Right atrium auricular region (tissue), 2 donors: ENCODE results near the gene BST1. TPM values are rescaled to one million over a fixed set of nuclear protein-coding genes. Genes with fewer than 3 reads are reported as not detected.

Experiments
- DNase-seq: peaks from one replicate; pipeline ENCODE4 v3.0.0-alpha.2; 2019; ENCODE audit warnings: low spot score
- H3K27ac ChIP-seq, 2 donors: fragments of 200-600 bp; sonication (generic); 1 replicate in 1 of 2; 2 replicates in 1 of 2; pipeline ENCODE4 v1.5.1; 2016 to 2019
- H3K27me3 ChIP-seq, 2 donors: fragments of 200-600 bp; sonication (generic); one replicate each; pipeline versions ENCODE4 v1.5.1 to v1.6.0; 2017 to 2019
- H3K36me3 ChIP-seq: fragments of 200-600 bp; sonication (generic); one replicate; pipeline ENCODE4 v1.5.1; 2016
- H3K4me1 ChIP-seq, 2 donors: fragments of 200-600 bp; sonication (generic); one replicate each; pipeline versions ENCODE4 v1.5.1 to v1.6.0; 2017 to 2019
- H3K4me3 ChIP-seq, 2 donors: fragments of 200-600 bp; sonication (generic); 1 replicate in 1 of 2; 2 replicates in 1 of 2; pipeline ENCODE4 v1.5.1; 2017 to 2019; ENCODE audit warnings: mild to moderate bottlenecking in 1 of 2, moderate library complexity in 1 of 2
- H3K9me3 ChIP-seq, 2 donors: fragments of 200-600 bp; sonication (generic); one replicate each; pipeline ENCODE4 v1.5.1; 2019
- total RNA-seq, 2 donors: library from RNA; depleted of rRNA; stranded (reverse); fragments of >200 nt; gene quantifications; one replicate each; pipeline ENCODE4 v1.1.0, GENCODE V29; 2016
- TF ChIP-seq, protein P1 (sequence below), 2 donors: fragments of 200-600 bp; sonication (generic); IDR thresholded peaks; one replicate each; pipeline ENCODE4 v1.5.1; 2019; ENCODE audit warnings: antibody characterized with exemption in 2 of 2

The BST1 gene
- 10 to 100 TPM in 1 of 2 donors, 1 to 10 TPM in 1; 9.5 to 10.2 TPM for total RNA-seq

GRCh38 chr4:15702941-15703403 is at the start of gene BST1:
Gene BST1, plus strand, starts transcription at chr4:15703065. Its CDS starts 80 bp downstream, at chr4:15703145.
- Histone ChIP-seq H3K36me3 (no peaks in the 10 kb centered on the region), H3K4me3 (peak within 1 kb of the TSS; percentile 39 to 57), H3K9me3 (no peaks in the 10 kb centered on the region), H3K27ac (peak within 1 kb of the TSS; percentile 41 to 56), H3K4me1 (peaks cover 0 to 24% of the 10 kb centered on the region in 2 donors), H3K27me3 (no peaks in the 10 kb centered on the region)
- DNase-seq, result peak; percentile 85
- TF ChIP-seq, protein P1, sequence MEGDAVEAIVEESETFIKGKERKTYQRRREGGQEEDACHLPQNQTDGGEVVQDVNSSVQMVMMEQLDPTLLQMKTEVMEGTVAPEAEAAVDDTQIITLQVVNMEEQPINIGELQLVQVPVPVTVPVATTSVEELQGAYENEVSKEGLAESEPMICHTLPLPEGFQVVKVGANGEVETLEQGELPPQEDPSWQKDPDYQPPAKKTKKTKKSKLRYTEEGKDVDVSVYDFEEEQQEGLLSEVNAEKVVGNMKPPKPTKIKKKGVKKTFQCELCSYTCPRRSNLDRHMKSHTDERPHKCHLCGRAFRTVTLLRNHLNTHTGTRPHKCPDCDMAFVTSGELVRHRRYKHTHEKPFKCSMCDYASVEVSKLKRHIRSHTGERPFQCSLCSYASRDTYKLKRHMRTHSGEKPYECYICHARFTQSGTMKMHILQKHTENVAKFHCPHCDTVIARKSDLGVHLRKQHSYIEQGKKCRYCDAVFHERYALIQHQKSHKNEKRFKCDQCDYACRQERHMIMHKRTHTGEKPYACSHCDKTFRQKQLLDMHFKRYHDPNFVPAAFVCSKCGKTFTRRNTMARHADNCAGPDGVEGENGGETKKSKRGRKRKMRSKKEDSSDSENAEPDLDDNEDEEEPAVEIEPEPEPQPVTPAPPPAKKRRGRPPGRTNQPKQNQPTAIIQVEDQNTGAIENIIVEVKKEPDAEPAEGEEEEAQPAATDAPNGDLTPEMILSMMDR (IDR thresholded peaks at IDR 0.05), result no peak

DNA sequence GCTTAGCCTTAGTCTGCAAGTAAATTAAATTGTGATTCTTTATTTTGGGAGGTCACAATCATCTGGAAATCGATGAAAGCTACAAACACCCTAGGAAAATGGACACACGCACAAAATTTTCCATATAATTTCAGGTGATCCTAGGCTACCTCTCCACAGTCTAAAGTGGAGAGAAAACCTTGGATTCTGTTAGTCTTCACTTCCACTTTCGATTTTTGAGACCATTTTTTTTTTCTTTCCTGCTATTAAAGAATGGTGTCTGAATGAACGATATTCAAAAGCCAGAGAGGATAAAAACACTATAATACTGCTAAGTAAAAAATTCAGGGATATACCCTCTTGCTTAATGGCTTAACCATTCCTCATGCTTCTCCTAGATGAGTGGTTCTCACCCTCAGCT is 49.4 kb upstream of the BST1 start:
- H3K9me3 ChIP-seq, result no peaks in the 10 kb centered on the region
- peak overlapping the region; percentile 99 to 100 for H3K27ac ChIP-seq
- peak overlapping the region; percentile 84 to 87 for H3K4me3 ChIP-seq
- H3K4me1 ChIP-seq, result peaks cover 0 to 59% of the 10 kb centered on the region in 2 donors
- H3K27me3 ChIP-seq, result no peaks in the 10 kb centered on the region
- TF ChIP-seq, protein P1 (IDR thresholded peaks at IDR 0.05), result no peak
- H3K36me3 ChIP-seq, result no peaks in the 10 kb centered on the region
- no peak for DNase-seq

- Histone ChIP-seq H3K27me3 (no peaks in the 10 kb centered on the region), H3K27ac (peak overlapping the region; percentile 99 to 100), H3K4me3 (peak overlapping the region; percentile 84 to 87), H3K36me3 (no peaks in the 10 kb centered on the region), H3K4me1 (peaks cover 0 to 56% of the 10 kb centered on the region in 2 donors), H3K9me3 (no peaks in the 10 kb centered on the region)
- DNase-seq, result no peak
- TF ChIP-seq, protein P1 (IDR thresholded peaks at IDR 0.05), result no peak
Measured at GRCh38 chr4:15653864-15654592, 48.8 kb upstream of the BST1 start.

- Histone ChIP-seq H3K4me3 (peak overlapping the region; percentile 84 to 87), H3K36me3 (no peaks in the 10 kb centered on the region), H3K4me1 (peaks cover 0 to 52% of the 10 kb centered on the region in 2 donors), H3K9me3 (no peaks in the 10 kb centered on the region), H3K27me3 (no peaks in the 10 kb centered on the region), H3K27ac (peak overlapping the region; percentile 99 to 100)
- TF ChIP-seq, protein P1 (IDR thresholded peaks at IDR 0.05), result peak in 1 of 2 donors; percentile 12
- DNase-seq, result peak; percentile 66
Measured at GRCh38 chr4:15654593-15655222, 48.2 kb upstream of the BST1 start.

DNA sequence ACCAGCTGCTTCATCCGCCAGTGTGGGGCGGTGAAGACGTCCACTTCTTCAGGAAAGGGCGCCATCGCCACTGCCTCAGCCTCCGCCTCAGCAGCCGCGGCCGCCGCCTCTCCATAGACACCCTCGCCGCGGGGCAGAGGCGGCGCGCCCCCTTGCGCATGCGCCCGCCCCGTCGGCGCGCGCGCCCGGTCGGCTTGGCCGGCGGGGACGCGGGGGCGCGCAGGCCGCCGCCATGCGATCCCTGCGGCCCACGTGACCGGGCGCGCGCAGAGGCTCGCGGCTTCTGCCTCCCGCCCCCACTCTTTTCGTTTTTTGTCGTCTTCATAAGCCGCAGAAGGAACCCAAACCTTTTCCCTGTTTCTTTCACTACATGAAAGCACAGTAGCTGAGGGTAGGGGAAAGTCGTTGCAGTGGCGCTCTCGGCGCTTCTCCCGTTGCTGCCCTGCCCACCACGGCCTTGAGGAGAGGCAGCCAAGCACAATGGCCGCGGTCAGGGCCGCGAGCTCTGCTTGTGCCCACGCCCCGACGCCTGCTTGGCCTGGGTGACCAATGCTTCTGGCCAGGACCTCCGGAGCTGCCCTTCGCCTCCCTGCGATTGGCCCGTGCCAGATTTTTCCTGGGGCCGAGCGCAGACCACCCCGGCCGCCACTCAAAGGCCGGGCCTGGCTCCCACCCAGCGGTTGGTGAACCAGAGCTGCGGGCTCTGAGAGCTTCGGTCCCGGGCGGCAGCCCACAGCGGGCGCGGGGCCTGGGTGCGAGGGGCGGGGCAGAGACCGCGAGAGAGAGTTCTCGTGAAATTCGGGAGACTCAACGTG is 47.4 kb upstream of the BST1 start, which contains the start of gene FBXL5:
TSS of gene FBXL5 (minus strand) at position 135 of the 815 bp plus-strand sequence. CDS start at position 65, 70 bp downstream.
- Histone ChIP-seq H3K36me3 (no peaks in the 10 kb centered on the region), H3K27ac (peak within 1 kb of the TSS; percentile 99 to 100), H3K27me3 (no peaks in the 10 kb centered on the region), H3K4me1 (peaks cover 0 to 45% of the 10 kb centered on the region in 2 donors), H3K9me3 (no peaks in the 10 kb centered on the region), H3K4me3 (peak within 1 kb of the TSS; percentile 84 to 87)
- DNase-seq, result peak; percentile 73
- TF ChIP-seq, protein P1 (IDR thresholded peaks at IDR 0.05), result no peak
